ENCODE measurements around the gene SP6. TPM values are rescaled to one million over a fixed set of nuclear protein-coding genes. Genes with fewer than 3 reads are reported as not detected.

SP6 gene
- total and polyA plus RNA-seq, 2 of the 4 experiments (the other 2 are of a cell fraction), result under 0.01 to 0.31 TPM

DNA sequence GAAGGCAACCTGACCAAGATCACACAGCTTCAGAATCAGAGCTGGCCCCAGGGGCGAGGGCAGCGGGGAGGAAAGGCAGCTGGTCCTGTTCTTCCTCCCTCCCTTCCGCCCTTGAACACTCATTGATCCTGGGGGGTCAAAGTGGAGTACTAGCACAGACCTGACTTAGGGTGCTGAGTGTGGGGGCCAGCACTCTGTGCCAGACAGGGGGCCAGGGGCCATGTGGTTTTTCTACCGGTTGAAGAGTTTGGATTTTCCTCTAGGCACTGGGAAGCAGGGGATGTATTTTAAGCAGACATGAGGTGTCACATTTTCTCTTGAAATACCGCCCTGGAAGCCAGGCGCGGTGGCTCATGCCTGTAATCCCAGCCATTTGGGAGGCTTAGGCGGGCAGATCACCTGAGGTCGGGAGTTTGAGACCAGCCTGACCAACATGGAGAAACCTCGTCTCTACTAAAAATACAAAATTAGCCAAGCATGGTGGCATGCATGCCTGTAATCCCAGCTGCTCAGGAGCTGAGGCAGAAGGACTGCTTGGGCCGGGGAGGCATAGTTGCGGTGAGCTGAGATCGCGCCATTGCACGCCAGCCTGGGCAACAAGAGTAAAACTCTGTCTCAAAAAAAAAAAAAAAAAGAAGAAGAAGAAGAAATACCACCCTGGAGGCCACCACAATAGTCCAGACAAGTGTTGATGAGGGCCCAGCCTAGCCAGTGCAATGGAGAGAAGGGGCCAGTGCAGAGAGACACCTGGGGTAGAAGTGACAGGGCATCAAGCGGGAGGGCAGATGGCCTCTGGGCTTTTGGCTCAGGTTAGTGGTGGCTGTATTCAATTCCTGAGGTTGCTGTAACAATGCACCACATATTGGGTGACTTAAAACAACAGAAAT lies 44.7 kb downstream of the SP6 start (continued):
- TF ChIP-seq SMC3 (IDR thresholded peaks at IDR 0.05; ENCODE audit: low read depth, low read length), result no peak

GRCh38 chr17:47804461-47804860 lies 46.5 kb downstream of the SP6 start:
- intact Hi-C loops (cut with micrococcal nuclease), result no loop called here

More at GRCh38 chr17:47804461-47804860, 46.5 kb downstream of the SP6 start:
- no peak overlapping the region for H3K14ac ChIP-seq (replicated peaks; ENCODE audit: low read depth, low read length)
- TF ChIP-seq POLR2A (IDR thresholded peaks at IDR 0.05; ENCODE audit: low read depth, low read length), result no peak
- no peak for TF ChIP-seq CEBPB (IDR thresholded peaks at IDR 0.05; ENCODE audit: low read depth, low read length)
- no peak for TF ChIP-seq SMC3 (IDR thresholded peaks at IDR 0.05; ENCODE audit: low read depth, low read length)
- no peak for TF ChIP-seq MXI1 (IDR thresholded peaks at IDR 0.05; ENCODE audit: borderline replicate concordance, low read depth, low read length)
- no peak for TF ChIP-seq CTCF (conservative IDR thresholded peaks at IDR 0.05; ENCODE audit: low read depth, low read length)
- TF ChIP-seq USF2 (IDR thresholded peaks at IDR 0.05; ENCODE audit: low read depth, low read length), result no peak
- no peak for TF ChIP-seq RFX5 (IDR thresholded peaks at IDR 0.05; ENCODE audit: low read depth, low read length)
- TF ChIP-seq RAD21 (IDR thresholded peaks at IDR 0.05; ENCODE audit: low read length), result no peak
- TF ChIP-seq RCOR1 (IDR thresholded peaks at IDR 0.05; ENCODE audit: insufficient replicate concordance, low read length), result no peak
- TF ChIP-seq, protein P1, sequence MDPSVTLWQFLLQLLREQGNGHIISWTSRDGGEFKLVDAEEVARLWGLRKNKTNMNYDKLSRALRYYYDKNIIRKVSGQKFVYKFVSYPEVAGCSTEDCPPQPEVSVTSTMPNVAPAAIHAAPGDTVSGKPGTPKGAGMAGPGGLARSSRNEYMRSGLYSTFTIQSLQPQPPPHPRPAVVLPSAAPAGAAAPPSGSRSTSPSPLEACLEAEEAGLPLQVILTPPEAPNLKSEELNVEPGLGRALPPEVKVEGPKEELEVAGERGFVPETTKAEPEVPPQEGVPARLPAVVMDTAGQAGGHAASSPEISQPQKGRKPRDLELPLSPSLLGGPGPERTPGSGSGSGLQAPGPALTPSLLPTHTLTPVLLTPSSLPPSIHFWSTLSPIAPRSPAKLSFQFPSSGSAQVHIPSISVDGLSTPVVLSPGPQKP (IDR thresholded peaks at IDR 0.05; ENCODE audit: borderline replicate concordance, low read depth, low read length), result no peak
- TF ChIP-seq BHLHE40 (IDR thresholded peaks at IDR 0.05; ENCODE audit: low read depth, low read length), result no peak
- TF ChIP-seq NFE2L2 (IDR thresholded peaks at IDR 0.05; ENCODE audit: low read depth, low read length), result no peak
- POLR2A ChIA-PET (ENCODE audit: unreplicated experiment), result interaction anchor here (0.5 kb wide), 1 partner anchor 128 kb away, joined by 5 read pairs; no protein-coding TSS in a partner anchor
- peaks cover 6% of the 10 kb centered on the region for H4K20me1 ChIP-seq (ENCODE audit: insufficient read depth, low read length)
- no peak overlapping the region for H3K4me3 ChIP-seq (ENCODE audit: insufficient read depth, low read depth, low read length)
- no peak overlapping the region for H3K4me2 ChIP-seq (ENCODE audit: low read depth, low read length)
- no peak for DNase-seq
- no peaks in the 10 kb centered on the region for H3K79me1 ChIP-seq (ENCODE audit: low read depth in 1 of 2, low read length in 2 of 2)
- no peaks in the 10 kb centered on the region for H3K9me1 ChIP-seq (ENCODE audit: insufficient read depth, low read length)
- H3K56ac ChIP-seq (ENCODE audit: extremely low read depth, insufficient read depth, low read length), result no peak overlapping the region
- no peak overlapping the region for H2BK20ac ChIP-seq (ENCODE audit: low read depth, low read length)
- no peak overlapping the region for H2BK120ac ChIP-seq (ENCODE audit: low read depth, low read length)
- no peaks in the 10 kb centered on the region for H3K4me1 ChIP-seq (ENCODE audit: control insufficient read depth, insufficient read depth, low read length)
- no peak overlapping the region for H2BK15ac ChIP-seq (ENCODE audit: low read depth, low read length)
- no peak overlapping the region for H4K8ac ChIP-seq (ENCODE audit: low read depth in 2 of 2, low read length in 2 of 2)
- no peak overlapping the region for H3K9ac ChIP-seq (ENCODE audit: low read depth, low read length)
- no TSS peak for BruUV-seq (replicated peaks)
- H4K91ac ChIP-seq (ENCODE audit: insufficient read depth, low read depth, low read length), result no peak overlapping the region
- no peak overlapping the region for H2BK5ac ChIP-seq (ENCODE audit: low read depth, low read length, poor library complexity, severe bottlenecking)
- CTCF ChIA-PET, result no interaction called here
- dilution Hi-C loops (cut with HindIII; ENCODE audit: low sequenced_read_pairs, unreplicated experiment) (no loop called here), in situ Hi-C loops (cut with MboI; ENCODE audit: low sequenced_read_pairs) (no loop called here)
- no peak overlapping the region for H2AK5ac ChIP-seq (ENCODE audit: low read depth, low read length)
- H3K36me3 ChIP-seq (ENCODE audit: control insufficient read depth, insufficient read depth, low read length), result peaks cover 29% of the 10 kb centered on the region
- WGBS, 2 experiments (ENCODE audit: extremely low coverage in 2 of 2, insufficient read length in 1 of 2), result 65% methylated on average over 2 of the region's 3 CpGs; no CpG with 5 or more reads in 1 of the 2 experiments
- no peak overlapping the region for H3K18ac ChIP-seq (ENCODE audit: low read depth, low read length)
- no peak for ATAC-seq (ENCODE audit: low read depth)
- H2AK9ac ChIP-seq (replicated peaks; ENCODE audit: low read depth, low read length, poor library complexity), result no peak overlapping the region
- no peaks in the 10 kb centered on the region for H3K9me3 ChIP-seq (ENCODE audit: control insufficient read depth, insufficient read depth, low read length)
- H3K4ac ChIP-seq (ENCODE audit: low read depth, low read length), result no peak overlapping the region
- H3K27ac ChIP-seq (ENCODE audit: insufficient read depth, low read length), result no peak overlapping the region
- no peak overlapping the region for H4K5ac ChIP-seq (ENCODE audit: low read depth, low read length)
- H3K27me3 ChIP-seq (ENCODE audit: control insufficient read depth, insufficient read depth, low read length), result peaks cover 33% of the 10 kb centered on the region
- H2AFZ ChIP-seq (replicated peaks; ENCODE audit: low read length, poor library complexity), result no peak overlapping the region
- H3K23ac ChIP-seq (ENCODE audit: low read depth, low read length), result no peak overlapping the region
